ACHN (cell line): ENCODE measurements around the gene CPLX4.

Experiments used
- DNase-seq: peaks from one replicate; pipeline ENCODE4 v3.0.0-alpha.2; 2015
- in situ Hi-C: cut with HindIII; loops from 2 replicates; pipeline ENCODE4 v1.10.0; 2017; ENCODE audit warnings: low sequenced_read_pairs, low pct_ligation_motif_present, low pct_unique_long_range_greater_than_20kb

CPLX4 gene

DNA sequence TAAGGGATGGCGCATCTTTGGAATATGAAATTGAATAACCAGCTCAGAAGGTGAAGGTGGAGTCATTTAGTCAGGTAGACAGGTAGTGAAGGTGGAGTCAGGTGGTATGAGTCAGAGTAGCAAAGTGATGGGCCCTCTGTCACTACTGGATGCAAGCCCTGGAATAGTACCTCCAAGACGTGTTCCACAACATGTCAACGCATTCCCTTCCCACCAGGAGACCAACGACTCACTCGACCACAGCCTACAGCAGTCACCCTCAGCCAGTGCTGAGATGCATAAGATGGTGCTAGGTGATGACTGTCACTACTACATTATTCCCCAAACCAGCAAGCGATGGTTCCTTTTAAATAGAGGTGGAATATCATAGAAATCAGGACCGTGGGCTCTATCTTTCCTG, 6.8 kb downstream of the CPLX4 start:
- DNase-seq: peak; percentile 22
- in situ Hi-C loops: no loop called here

DNA sequence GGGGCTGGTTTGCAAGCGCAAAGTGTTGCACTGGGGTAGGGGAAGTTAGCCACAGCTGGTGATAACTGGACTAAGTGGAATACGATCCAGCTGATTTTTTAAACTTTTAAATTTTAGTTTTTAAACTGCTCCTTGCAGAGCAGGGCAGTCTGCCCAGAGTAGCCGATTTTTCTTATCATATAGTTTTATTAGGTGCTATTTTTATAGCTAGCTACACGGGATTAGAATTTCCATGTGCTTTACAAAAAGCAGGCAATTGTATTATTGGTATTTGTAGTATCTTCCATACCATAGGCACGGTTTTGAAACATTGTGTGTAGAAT, 9.6 kb downstream of the CPLX4 start:
- in situ Hi-C loops: no loop called here
- no peak for DNase-seq

DNA sequence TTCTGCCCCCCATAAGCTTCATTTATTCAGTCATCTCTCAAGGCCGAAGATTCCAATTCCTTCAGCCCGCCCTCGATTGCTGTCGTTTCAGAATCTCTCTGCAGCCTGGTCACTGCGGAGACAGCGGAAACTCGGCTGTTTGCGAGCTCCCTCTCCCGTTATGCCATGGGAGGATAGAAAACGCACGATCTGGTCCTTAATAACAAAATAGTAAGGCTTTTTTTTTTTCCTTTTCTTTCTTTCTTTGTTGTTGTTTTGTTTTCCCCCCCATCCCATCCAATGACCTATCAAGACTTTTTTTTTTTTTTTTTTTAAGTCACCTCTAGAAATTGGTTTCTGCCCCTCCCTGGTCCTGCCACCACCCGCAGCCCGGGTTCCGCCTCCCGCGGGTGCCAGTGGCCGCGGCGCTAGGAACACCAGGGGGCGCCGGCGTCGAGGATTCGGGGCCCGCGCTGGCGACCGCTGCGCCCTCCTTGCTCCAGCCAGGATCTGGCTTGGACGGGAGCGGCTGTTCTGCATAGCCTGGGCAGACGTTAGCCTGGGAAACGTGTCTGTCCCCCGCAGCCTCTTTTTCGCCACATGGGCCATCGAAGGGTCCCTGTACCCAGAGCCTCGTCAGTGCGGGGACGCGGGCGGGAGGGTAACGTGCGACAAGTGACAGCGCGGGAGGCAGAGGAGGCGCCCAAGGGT, 10.1 kb downstream of the CPLX4 start:
- DNase-seq: peak; percentile 68
- in situ Hi-C loops: no loop called here

DNA sequence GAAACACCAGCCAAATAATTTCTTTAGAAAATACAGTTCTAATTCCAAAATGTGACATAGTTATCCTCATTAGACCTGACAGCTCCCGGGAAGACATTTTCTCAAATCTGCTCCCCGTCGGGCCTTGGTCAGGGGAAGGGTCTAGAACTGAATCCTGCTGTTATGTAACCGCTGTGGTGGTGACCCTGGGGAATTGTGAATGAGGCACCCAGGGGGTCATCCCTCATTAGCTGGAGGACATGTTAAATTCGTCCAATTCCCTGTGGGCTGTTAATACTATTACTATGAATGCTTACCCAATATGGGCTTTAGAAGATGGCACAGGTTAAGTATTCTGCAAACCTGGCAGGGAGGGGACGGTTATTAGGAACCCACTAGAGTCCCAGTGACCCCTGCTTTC, 11.8 kb downstream of the CPLX4 start:
- in situ Hi-C loops: no loop called here
- DNase-seq: no peak

DNA sequence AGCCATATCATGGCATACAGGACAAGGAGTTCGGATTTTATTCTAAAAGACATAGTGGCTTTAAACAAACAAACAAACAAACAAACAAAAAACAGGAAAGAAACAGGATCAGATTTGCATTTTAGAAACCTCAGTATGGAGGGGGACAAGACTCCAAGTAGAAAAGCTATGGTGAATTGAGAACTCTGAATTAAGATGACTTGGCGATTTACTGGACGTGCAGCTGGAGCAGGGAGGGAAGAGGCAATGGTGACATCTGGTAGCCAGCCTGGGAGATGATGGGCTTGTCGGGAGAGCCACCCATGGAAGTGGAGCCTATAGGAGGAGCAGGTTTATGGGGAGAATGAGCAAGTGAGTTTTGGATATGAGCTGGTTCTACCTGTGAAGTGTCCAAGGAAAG, 13.2 kb downstream of the CPLX4 start:
- DNase-seq: no peak
- in situ Hi-C loops: no loop called here

DNA sequence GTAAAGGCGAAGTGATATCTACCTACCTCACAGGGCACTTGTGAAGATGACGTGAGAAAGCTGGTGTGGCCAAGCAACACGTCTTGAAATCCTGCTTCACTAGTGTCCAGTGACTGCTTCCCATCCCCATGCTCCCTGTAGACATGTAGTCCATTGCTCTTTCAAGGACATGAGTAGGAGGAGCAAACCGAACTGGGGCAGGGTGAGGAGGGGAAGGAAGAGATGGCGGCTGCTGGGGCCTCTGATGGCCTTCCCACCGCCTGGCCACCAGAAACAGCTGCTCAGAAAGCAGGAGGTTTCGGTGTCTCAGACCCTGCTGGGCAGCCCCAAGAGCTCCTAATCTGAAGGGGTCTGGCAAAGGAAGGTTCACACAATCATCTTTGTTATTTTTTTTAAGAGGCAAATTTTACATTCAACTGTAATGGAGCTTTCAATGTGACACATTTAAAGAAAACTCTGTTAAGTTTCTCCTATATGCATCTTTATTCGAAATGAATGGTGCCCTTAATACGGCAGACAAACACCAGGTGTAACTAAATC, 14.7 kb downstream of the CPLX4 start:
- in situ Hi-C loops: no loop called here
- no peak for DNase-seq

DNA sequence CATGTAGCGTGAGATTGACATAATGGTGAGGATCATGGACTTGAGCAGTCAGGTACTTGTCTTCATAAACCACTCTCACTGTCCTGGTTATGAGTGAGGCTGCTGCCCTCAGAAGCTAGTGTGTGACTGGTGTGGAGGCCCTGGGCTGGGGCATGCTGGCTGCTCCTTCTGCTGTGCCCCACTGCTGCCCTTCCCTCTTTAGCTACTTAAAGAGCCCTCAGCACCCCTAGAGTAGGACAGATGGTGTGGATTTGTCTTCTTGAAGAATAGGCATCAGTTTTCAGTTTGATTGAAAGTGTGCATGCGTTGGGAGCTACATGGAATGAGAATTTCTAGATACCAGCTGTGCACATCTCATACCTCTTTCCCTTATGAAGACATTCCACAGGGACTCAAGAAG, 15.4 kb downstream of the CPLX4 start:
- in situ Hi-C loops: no loop called here
- no peak for DNase-seq

DNA sequence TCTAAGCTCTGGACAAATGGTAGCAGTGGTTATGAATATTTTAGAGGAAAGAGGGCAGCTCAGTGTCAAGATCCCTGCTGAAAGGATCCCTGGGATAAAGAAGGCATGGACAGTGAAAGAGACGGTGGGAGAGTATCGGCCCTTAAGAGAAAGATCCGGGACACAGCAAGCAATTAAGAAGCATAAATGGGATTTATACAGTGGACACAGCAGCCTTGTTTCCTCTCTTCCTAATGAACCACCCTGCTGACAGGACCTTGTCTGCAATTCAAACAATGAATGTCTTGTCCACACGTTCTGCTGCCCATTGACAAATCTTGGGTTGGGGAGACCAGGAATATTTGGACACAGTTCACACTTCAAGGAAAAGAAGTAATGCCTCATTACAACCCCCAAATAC, 16.5 kb downstream of the CPLX4 start:
- in situ Hi-C loops: no loop called here

DNA sequence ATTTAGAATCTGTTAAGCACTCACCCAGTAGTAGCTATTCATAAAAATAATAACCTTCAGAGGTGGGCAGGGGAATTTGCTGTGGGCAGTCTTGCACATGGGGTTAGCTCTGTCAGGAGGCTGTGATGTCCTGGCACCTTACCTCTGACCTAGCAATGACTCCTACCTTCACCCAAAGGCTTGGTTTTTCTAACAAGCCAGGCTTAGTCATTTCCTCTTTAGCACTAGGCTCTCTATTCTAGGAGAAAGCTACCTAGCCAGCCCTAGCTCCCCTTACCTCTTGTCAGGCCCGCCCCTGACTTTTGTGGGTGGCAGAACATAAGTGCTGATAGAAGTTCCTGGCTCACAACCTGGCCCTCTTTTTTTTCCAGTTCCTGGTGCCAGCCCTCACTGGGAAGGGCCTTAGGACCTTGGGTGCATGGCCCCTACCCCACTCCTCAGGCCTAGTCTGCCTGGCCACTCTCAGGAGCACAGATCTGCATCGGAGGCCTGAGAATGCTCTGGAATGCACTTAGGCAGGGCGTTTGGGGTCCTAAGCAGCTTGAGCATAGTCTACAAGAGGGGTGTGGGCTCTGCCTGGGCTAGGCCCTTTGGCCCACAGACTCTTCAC, 17.7 kb downstream of the CPLX4 start:
- no peak for DNase-seq
- in situ Hi-C loops: no loop called here

More for the DNA sequence above, 16.5 kb downstream of the CPLX4 start:
- no peak for DNase-seq

DNA sequence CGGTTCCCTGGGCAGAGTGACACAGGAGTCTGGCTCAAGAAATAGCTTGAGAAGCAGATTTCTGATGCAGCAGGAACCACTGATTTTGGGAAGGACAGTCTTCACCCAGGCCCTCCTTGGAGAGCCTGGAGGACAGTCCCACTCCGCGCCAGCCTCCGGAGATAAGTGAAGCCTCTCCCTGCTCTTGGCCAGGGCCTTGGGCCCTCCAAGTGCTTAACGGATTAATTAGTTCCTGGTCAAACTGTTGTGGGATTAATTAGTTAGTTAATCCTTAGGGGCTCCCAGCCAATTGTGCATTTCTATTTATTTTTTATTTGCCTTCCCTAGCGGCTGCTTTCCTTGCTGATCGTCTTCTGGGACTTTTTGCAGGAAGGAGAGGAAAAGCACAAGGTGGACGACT, 19.6 kb downstream of the CPLX4 start:
- in situ Hi-C loops: no loop called here
- DNase-seq: no peak

DNA sequence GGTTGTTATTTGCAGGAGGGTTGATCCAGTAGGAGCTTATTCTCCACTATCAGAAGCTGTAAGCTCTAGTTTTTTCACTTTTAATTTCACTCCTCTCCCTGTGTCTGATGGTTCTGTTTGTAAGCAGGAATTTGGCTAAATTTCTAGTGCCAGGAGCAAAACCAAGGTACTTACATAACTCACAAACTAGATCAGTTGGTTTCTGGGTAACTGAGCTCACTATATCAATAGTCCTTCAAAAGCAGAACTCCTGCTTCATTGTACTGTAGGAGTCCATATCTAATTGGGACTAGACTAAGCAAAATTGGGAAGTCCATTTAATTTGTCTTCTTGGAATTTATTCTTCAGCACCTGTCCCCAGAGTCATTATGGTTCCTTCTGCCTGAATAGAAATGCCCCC, 25.1 kb downstream of the CPLX4 start:
- in situ Hi-C loops: no loop called here
- no peak for DNase-seq

DNA sequence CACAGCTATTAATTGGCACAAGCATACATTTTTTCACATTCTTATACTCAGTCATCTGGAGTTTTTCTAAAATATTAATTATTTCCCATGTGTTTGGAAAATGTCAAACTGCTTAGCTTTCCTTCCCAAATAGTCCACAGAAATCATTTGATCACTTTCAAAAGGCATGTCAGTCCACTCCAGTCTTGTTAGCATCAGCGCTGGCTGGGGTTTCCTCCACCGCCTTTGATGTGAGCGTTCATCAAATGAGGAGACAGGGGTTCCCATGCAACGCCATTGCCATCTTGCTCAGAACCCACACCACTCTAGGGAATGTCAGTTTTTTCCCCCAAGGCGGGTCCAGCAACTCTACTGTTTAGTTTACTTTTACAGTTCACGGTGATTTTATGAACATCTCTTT, 32.1 kb downstream of the CPLX4 start:
- in situ Hi-C loops: no loop called here
- no peak for DNase-seq

DNA sequence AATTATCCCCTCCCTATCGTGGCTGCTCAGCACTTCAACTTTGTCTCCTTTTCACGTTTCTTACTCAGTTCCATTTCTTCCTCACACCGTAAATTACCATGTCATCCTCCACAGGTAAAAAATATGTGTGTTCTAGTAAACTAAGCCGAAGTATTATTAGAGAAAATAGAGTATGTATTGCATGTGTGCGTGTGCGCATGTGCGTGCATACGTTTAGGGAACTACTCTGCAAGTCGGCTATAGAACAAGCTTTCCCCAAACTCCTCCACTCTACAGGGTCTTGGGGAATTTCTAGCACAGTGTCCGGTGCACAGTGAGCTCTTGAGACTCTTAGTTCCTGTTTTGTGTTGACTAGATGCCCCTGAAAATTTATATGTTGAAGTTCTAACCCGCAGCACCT, 36.1 kb downstream of the CPLX4 start:
- no peak for DNase-seq
- in situ Hi-C loops: no loop called here

DNA sequence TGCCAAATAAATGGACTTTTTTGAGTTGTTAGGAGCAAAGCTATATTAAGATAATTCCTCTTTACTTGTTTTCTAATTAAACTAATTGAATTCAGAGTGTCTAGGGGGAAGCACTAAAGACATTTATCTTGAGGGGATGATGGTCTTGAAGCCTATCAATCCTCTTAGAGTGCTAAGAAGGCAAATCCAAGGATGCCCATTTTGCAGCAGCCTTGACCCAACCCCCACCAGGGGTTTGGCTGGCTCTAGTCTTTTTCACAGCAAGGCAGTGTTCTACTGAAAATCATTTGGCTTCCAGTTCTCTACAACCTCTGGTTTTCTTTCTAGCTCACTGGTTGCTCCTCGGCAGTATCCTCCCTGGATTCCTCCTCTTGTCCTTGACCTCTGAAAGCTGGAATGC, 38.7 kb downstream of the CPLX4 start:
- DNase-seq: no peak
- in situ Hi-C loops: no loop called here

DNA sequence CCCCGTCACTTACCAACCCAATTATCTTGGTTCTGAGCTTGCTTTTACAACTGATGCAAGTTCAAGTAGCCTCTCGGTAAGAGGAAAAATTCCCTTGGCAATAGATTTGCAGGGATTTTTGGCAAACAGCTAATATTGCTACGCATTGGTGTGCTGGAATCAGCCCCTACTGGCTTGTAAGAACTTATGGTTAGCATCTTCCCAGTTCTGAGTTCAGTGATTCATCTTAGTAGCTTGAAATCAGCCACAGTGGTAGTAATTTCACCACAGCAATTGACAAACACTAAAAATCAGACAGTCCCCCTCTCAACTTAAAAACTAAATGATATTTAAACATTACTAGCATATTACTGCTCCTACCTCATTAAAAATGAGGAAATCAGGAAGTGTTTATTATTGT, 39.3 kb downstream of the CPLX4 start:
- in situ Hi-C loops: no loop called here
- DNase-seq: no peak

DNA sequence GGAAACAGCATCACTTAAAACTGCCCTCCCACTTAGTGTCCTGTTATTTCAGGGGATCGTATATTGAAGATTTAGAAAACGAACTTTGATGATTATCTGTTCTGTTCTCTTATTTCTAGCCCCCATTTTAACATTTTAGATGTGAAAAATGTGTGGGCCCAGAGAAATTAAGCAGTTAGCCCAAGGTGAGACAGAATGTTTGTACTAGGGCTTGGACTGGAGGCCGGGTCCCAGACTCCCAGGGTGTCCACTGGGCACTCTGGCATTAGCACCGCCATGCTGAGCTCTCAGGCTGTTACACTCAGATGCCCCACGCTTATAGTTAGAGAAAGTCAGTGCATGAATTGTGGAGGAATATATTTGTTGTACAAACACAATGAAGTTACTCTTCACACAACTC, 39.7 kb downstream of the CPLX4 start:
- in situ Hi-C loops: no loop called here
- DNase-seq: no peak

DNA sequence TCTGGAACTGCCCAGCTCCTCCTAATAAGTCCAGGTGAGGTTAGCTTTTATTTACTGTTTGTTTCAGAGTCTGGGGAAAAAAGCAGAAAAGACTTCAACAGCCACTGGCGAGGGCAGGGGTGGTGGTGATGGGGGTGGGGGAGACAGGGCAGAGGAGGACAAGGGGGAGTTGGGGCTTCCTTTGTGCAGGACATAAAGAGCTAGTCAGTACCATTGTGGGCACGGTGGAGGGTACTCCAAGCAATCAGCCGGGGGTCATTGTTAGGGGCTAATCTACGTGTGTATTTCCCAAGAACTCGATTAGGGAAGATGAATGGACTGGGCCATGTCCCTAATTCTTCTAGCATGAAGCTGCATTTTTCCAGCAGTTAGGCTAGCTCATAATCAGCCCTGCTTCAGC, 42.4 kb downstream of the CPLX4 start:
- in situ Hi-C loops: no loop called here
- no peak for DNase-seq

DNA sequence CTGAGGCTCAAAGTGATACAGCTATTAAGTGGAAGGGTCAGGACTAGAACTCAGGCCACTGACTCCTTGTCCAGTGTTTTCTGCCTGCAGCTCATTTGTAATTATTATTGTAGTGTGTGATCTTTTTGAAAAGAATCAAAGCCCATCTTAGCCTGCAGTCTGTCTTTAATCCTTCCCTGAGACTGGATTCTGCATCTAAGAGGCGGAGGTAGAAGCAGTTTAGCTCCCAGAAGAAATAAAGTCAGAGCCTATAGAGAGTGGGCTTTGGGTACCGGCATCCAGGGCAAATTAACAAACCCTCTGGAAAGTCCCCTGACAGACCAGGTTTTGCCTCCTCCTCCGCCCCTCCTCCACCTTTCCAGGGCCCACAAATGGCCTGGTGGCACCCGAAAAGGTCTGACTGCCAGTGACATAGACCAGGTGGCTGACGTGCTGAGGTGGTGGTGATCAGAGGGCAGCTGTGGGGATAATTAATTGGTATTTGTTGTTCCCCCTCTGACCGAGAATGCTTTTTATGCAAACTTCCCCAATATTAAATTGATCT, 43.0 kb downstream of the CPLX4 start:
- in situ Hi-C loops: no loop called here
- DNase-seq: no peak

DNA sequence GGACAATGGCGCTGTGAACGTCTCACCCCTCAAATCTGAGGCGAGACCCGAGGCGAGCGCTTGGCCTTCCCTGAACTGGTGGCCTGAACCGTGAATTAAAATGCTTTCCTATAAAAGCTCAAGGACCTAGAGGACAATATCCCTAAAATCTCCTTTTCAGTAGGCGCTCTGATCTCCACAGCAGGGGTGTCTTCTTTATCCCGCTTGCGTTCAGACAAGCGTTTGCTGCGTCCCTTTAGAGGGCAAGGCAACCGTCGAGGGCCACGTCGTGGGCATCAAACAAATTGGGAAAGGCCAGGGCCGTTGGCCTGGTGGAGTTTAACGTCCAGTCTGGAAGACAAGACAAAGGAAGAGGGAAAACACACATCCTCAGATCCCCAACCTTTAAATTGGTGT, 43.9 kb downstream of the CPLX4 start:
- DNase-seq: no peak
- in situ Hi-C loops: no loop called here

DNA sequence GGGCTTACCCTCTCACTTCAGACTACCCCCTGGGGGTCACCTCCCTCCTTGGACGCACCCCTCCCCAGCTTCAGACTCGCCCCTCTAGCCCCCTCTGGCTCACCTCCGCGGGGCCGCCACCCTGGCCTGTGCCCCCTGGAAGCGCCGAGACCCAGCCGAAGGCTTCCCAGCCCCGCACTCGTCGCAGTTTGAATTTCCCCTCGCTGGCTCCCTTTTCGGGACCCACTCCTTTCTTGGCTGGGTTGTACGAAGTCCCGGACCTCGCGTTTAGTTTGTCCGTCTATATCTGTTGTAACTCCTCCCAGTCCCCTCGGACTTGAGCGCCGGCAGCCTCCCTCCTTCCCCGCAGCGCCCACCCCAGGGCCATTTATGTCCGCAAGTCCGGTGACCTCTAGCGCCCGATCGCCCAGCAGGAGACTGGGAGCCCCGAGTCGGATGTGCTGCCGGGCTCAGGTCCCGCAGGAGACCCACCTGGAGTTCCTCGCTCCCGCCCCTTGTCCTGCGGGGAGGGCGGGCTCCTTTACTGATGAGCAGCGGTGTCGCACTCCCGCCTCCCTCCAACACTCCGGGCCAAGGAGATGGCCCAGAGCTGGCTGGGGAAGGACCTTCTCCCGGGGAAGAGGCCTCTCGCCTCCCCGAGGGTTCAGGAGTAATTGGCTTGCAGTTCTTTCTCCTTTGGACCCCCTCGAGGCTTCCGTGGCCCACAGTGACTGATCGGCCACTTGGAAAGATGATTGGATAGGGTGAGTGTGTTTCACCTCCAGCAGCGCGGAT, 44.5 kb downstream of the CPLX4 start:
- in situ Hi-C loops: no loop called here
- no peak for DNase-seq
